ENCODE results near the gene MYO5B.

The MYO5B gene

DNA sequence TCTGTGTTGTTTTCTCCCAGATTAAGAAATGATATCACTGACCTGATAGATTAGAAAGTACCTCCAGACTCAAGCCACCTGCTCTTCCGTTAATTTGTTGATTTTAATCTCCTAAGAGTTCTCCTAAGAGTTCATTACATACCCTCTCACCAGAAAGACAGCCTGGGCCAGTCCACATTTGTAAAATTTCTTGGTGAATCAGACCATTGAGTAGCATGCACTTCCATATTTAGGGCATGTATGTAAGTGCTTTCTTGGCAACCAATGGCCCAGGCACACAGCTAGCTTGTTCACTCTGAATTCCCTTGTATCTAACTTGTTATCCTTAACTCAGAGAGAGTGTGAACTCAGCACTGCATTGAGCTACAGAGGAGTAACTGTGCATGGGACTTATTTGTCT is 223.5 kb downstream of the MYO5B start:
- Mint-ChIP-seq H3K27me3 (ENCODE audit: low read depth) (peaks cover 4% of the 10 kb centered on the region), H3K9me3 (no peaks in the 10 kb centered on the region), H3K36me3 (ENCODE audit: low read depth) (no peaks in the 10 kb centered on the region), H3K4me3 (no peak overlapping the region), H3K4me1 (peaks cover 35% of the 10 kb centered on the region), H3K27ac (peak overlapping the region in 1 of 3 experiments; percentile 99)
- TF ChIP-seq, protein P1, sequence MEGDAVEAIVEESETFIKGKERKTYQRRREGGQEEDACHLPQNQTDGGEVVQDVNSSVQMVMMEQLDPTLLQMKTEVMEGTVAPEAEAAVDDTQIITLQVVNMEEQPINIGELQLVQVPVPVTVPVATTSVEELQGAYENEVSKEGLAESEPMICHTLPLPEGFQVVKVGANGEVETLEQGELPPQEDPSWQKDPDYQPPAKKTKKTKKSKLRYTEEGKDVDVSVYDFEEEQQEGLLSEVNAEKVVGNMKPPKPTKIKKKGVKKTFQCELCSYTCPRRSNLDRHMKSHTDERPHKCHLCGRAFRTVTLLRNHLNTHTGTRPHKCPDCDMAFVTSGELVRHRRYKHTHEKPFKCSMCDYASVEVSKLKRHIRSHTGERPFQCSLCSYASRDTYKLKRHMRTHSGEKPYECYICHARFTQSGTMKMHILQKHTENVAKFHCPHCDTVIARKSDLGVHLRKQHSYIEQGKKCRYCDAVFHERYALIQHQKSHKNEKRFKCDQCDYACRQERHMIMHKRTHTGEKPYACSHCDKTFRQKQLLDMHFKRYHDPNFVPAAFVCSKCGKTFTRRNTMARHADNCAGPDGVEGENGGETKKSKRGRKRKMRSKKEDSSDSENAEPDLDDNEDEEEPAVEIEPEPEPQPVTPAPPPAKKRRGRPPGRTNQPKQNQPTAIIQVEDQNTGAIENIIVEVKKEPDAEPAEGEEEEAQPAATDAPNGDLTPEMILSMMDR (IDR thresholded peaks at IDR 0.05; ENCODE audit: unreplicated experiment in 3 of 3): no peak

DNA sequence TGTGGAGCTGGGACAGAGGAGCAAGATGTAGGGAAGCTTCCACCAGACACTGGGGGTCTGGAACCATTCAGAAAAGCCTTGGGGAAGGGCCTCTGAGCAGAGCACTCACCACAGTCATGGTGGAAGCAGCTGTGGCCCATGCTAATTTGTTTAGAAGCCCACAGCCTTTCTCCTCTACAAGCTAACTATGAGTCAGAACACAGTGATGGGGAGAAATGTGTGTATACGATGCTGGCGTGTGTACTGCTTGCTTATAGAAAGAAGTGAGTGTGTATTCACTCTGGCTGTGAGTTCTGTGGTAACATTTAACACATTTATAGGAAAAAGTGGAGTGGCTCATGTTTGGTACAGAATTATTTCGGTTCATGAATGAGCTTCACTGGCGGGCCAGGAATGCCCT is 224.6 kb downstream of the MYO5B start:
- TF ChIP-seq, protein P1 (IDR thresholded peaks at IDR 0.05; ENCODE audit: unreplicated experiment in 3 of 3): no peak
- H3K36me3 Mint-ChIP-seq (ENCODE audit: low read depth): no peaks in the 10 kb centered on the region
- peaks cover 4% of the 10 kb centered on the region for H3K27me3 Mint-ChIP-seq (ENCODE audit: low read depth)
- H3K4me1 Mint-ChIP-seq: peaks cover 33% of the 10 kb centered on the region
- H3K9me3 Mint-ChIP-seq: no peaks in the 10 kb centered on the region
- H3K4me3 Mint-ChIP-seq: no peak overlapping the region
- peak overlapping the region; percentile 90 to 99 (median 99) for H3K27ac Mint-ChIP-seq

DNA sequence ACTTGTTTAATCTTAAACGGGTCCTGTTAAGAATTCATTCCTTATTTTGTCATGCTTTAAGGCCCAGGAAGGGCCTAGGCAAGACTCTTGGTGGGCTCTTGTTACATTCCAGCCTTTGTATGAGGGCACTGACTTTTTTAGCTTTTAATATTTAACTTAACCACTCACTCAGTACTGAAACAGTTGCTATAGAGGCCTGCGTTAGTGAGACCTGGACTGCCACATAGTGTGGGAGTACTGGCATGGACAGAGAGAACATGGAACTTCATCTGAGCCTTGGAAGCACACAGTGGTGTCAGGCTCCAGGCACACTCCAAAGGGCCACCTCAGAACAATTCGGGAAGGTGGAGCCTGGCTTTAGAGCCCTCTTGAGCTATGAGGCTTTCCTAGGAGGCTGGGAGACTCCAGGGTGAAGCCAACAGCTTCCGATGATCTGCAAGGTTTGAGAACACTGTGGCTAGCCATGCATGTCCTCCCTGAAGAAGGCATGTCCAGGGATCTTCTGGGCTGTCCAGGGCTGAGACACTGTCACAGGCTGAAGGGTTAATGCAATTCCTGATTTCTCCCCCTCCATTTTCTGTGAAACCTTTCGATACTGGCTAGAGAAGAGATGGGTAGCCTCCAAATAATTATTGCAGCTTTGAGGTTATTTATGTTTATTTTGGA is 226.2 kb downstream of the MYO5B start:
- peak overlapping the region in 1 of 3 experiments; percentile 23 for H3K4me3 Mint-ChIP-seq
- peaks cover 33% of the 10 kb centered on the region for H3K4me1 Mint-ChIP-seq
- H3K9me3 Mint-ChIP-seq: no peaks in the 10 kb centered on the region
- H3K36me3 Mint-ChIP-seq (ENCODE audit: low read depth): no peaks in the 10 kb centered on the region
- TF ChIP-seq, protein P1 (IDR thresholded peaks at IDR 0.05; ENCODE audit: unreplicated experiment in 3 of 3): no peak
- H3K27me3 Mint-ChIP-seq (ENCODE audit: low read depth): peaks cover 4% of the 10 kb centered on the region
- H3K27ac Mint-ChIP-seq: peak overlapping the region; percentile 90 to 99 (median 99)

DNA sequence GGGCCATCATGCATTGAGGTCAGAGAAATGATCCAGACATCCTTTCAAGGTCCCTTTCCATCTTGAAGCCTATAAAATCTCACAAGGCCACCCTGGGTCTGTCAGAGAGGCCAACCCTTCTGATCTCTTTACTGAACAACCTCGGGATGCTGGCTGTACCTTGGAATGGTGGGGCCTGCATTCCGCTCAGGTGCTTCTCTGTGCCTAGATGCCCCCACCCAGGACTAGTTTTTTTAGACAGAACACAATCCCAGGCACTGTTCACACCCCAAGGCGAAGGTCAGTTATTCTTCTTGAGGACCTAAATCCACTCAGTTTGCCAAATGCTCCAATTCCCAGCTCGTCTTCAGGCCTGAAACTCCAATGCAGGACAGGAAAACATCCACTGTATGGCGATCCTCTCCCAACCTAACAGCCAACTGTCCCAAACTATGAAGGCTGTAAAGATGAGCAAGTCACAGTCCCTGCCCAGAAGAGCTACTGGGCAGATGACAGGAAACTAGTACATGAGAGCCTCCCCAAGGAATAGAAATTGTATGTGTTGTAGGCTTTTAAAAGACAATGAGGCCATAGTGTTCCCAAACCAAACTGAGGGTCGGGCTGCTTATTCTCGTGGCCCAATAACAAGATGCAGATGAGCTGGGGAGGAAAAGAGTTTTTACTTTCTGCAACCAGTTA is 227.2 kb downstream of the MYO5B start:
- Mint-ChIP-seq H3K27me3 (ENCODE audit: low read depth) (no peaks in the 10 kb centered on the region), H3K4me3 (no peak overlapping the region), H3K36me3 (ENCODE audit: low read depth) (no peaks in the 10 kb centered on the region), H3K9me3 (no peaks in the 10 kb centered on the region), H3K4me1 (peaks cover 33% of the 10 kb centered on the region), H3K27ac (peak overlapping the region; percentile 90 to 99 (median 99))
- TF ChIP-seq, protein P1 (IDR thresholded peaks at IDR 0.05; ENCODE audit: unreplicated experiment in 3 of 3): no peak

DNA sequence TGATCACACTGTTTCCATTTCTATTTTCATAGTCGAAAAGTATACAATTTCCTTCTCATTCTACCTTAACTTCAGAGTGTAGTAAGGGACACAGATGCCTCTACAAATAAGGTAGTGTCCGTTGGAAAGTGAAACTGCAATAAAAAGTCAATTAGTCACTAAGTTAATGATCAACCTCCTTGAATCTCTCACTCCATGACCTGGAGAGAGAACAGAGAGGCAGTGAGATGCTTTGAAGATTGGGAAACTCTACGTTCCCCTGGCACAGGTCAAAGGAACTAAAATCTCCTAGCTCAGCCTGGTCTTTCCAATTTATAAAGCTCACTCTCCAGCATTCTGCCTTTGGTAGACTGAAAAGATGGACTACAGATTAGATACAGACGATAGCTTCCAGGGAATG is 227.8 kb downstream of the MYO5B start:
- Mint-ChIP-seq H3K4me3 (peak overlapping the region; percentile 55 to 60 (median 59)), H3K27ac (peak overlapping the region; percentile 90 to 99 (median 99)), H3K4me1 (peaks cover 33% of the 10 kb centered on the region), H3K36me3 (ENCODE audit: low read depth) (no peaks in the 10 kb centered on the region), H3K9me3 (no peaks in the 10 kb centered on the region), H3K27me3 (ENCODE audit: low read depth) (no peaks in the 10 kb centered on the region)
- TF ChIP-seq, protein P1 (IDR thresholded peaks at IDR 0.05; ENCODE audit: unreplicated experiment in 3 of 3): no peak
